GM12878 (cell line): ENCODE data around the gene STBD1. TPM values are rescaled to one million over a fixed set of nuclear protein-coding genes. Genes with fewer than 3 reads are reported as not detected.

Experiments
- ATAC-seq: fragments of 200-7000 bp; cut with Tn5 transposase; 3 replicates; pipeline ENCODE4 v1.9.1; 2020; ENCODE audit warnings: mild to moderate bottlenecking, moderate library complexity
- BruUV-seq: library from RNA; stranded (reverse); fragments of 400-500 nt; replicated peaks from 2 replicates; lab custom pipeline; 2021; lab: Mats Ljungman, UMichigan
- CTCF ChIA-PET: fragments of 300-600 bp; sonication (Branson Sonifier 250); formaldehyde crosslinking; extraction: SDS; loops from one replicate; lab custom pipeline; 2021; ENCODE audit warnings: inconsistent platforms; lab: Yijun Ruan, JAX
- POLR2A ChIA-PET: fragments of 350-600 bp; formaldehyde crosslinking; extraction: SDS; loops from one replicate; lab custom pipeline; 2021; ENCODE audit warnings: inconsistent platforms; lab: Charles Lee
- RAD21 ChIA-PET: fragments of 300-600 bp; sonication (Branson Sonifier 250); formaldehyde crosslinking; loops from one replicate; lab custom pipeline; 2023; ENCODE audit warnings: antibody characterized with exemption; ENCODE audit not compliant: unreplicated experiment; lab: Charles Lee
- SMC1A ChIA-PET: fragments of 300-600 bp; sonication (Branson Sonifier 250); formaldehyde crosslinking; loops from one replicate; lab custom pipeline; 2023; ENCODE audit not compliant: unreplicated experiment, uncharacterized antibody; lab: Charles Lee
- DNase-seq: peaks from one replicate; pipeline ENCODE4 v3.0.0-alpha.2; 2011; ENCODE audit warnings: low read depth, low spot score
- FAIRE-seq: peaks from 3 replicates; lab custom pipeline; 2011; peaks lifted over from hg19 to GRCh38; lab: Jason Lieb, UNC
- H2AFZ ChIP-seq: 2 replicates; pipeline ENCODE4 v1.6.0; 2011; ENCODE audit warnings: low read depth, low read length, control low read depth; ENCODE audit not compliant: control insufficient read depth
- H3K27ac ChIP-seq: 2 replicates; pipeline ENCODE4 v1.5.1; 2011; ENCODE audit warnings: control low read depth; ENCODE audit not compliant: control insufficient read depth, insufficient read depth
- H3K27me3 ChIP-seq, 2 experiments: replicated peaks in 1 of 2; 2 replicates each; pipeline versions ENCODE4 v1.6.0 to v1.6.1; 2011; ENCODE audit warnings: low read length in 1 of 2; ENCODE audit not compliant: control insufficient read depth in 2 of 2, insufficient read depth in 2 of 2
- H3K36me3 ChIP-seq, 2 experiments: 2 replicates each; pipeline ENCODE4 v1.5.1; 2011; ENCODE audit warnings: low read length in 1 of 2; ENCODE audit not compliant: control insufficient read depth in 2 of 2, insufficient read depth in 2 of 2
- H3K4me1 ChIP-seq: 2 replicates; pipeline ENCODE4 v1.6.1; 2011; ENCODE audit warnings: mild to moderate bottlenecking, low read length, moderate library complexity, mixed read lengths; ENCODE audit not compliant: control insufficient read depth, insufficient read depth
- H3K4me2 ChIP-seq: 2 replicates; pipeline ENCODE4 v1.6.0; 2011; ENCODE audit warnings: control low read depth; ENCODE audit not compliant: control insufficient read depth, insufficient read depth
- H3K4me3 ChIP-seq: fragments of 200-600 bp; sonication (generic); 2 replicates; pipeline ENCODE4 v1.5.1; 2016
- H3K79me2 ChIP-seq: 2 replicates; pipeline ENCODE4 v1.6.0; 2011; ENCODE audit warnings: low read length; ENCODE audit not compliant: control insufficient read depth, insufficient read depth
- H3K9ac ChIP-seq: 2 replicates; pipeline ENCODE4 v1.8.0; 2011; ENCODE audit warnings: low read length, control low read depth, mixed read lengths; ENCODE audit not compliant: control insufficient read depth, insufficient read depth
- H3K9me3 ChIP-seq: replicated peaks from 3 replicates; pipeline ENCODE4 v1.5.1; 2011; ENCODE audit warnings: mild to moderate bottlenecking, low read length; ENCODE audit not compliant: control insufficient read depth, insufficient read depth
- H4K20me1 ChIP-seq: 2 replicates; pipeline ENCODE4 v1.6.0; 2011; ENCODE audit not compliant: control insufficient read depth, insufficient read depth
- CBFB ChIP-seq: IDR thresholded peaks from 2 replicates; pipeline ENCODE4 v1.6.1; 2016; ENCODE audit warnings: antibody characterized with exemption, low read depth
- CREM ChIP-seq: IDR thresholded peaks from 2 replicates; pipeline ENCODE4 v1.6.1; 2014; ENCODE audit warnings: antibody characterized with exemption, low read depth
- ETV6 ChIP-seq, 2 experiments: fragments of 450-650 bp in 1 of 2; IDR thresholded peaks in 1 of 2; conservative IDR thresholded peaks in 1 of 2; 2 replicates each; pipeline ENCODE4 v1.6.1; 2014; ENCODE audit warnings: antibody characterized with exemption in 1 of 2, borderline replicate concordance in 1 of 2, low read depth in 1 of 2, mild to moderate bottlenecking in 1 of 2, moderate library complexity in 1 of 2
- FOXM1 ChIP-seq: IDR thresholded peaks from 2 replicates; pipeline ENCODE4 v1.6.1; 2012; ENCODE audit warnings: low read depth, mild to moderate bottlenecking, inconsistent platforms, low read length, moderate library complexity
- HDAC6 ChIP-seq: fragments of 200-600 bp; sonication (generic); IDR thresholded peaks from one replicate; pipeline ENCODE4 v1.8.0; 2017; ENCODE audit warnings: antibody characterized with exemption; ENCODE audit not compliant: unreplicated experiment
- IRF5 ChIP-seq: fragments of 450-650 bp; IDR thresholded peaks from 2 replicates; pipeline ENCODE4 v1.6.1; 2017; ENCODE audit warnings: borderline replicate concordance
- KAT2A ChIP-seq: conservative IDR thresholded peaks from 2 replicates; pipeline ENCODE4 v1.6.1; 2011; ENCODE audit warnings: low read depth, low read length; ENCODE audit not compliant: control insufficient read depth
- KDM1A ChIP-seq: fragments of 200-600 bp; sonication (generic); IDR thresholded peaks from 2 replicates; pipeline ENCODE4 v1.6.1; 2016; ENCODE audit warnings: borderline replicate concordance
- MEF2A ChIP-seq: IDR thresholded peaks from 2 replicates; pipeline ENCODE4 v1.6.1; 2011; ENCODE audit warnings: low read depth, mild to moderate bottlenecking, low read length, moderate library complexity; ENCODE audit not compliant: insufficient read depth
- NR2C2 ChIP-seq: IDR thresholded peaks from 2 replicates; pipeline ENCODE4 v1.6.1; 2011; ENCODE audit warnings: borderline replicate concordance, low read depth; ENCODE audit not compliant: control insufficient read depth, insufficient read length
- POLR2AphosphoS2 ChIP-seq: IDR thresholded peaks from 2 replicates; pipeline ENCODE4 v1.6.1; 2011; ENCODE audit warnings: low read depth, mild to moderate bottlenecking, low read length, improper control_type of control experiment, moderate library complexity
- RUNX3 ChIP-seq: IDR thresholded peaks from 2 replicates; pipeline ENCODE4 v1.6.1; 2012; ENCODE audit warnings: low read length, inconsistent platforms
- SREBF1 ChIP-seq: IDR thresholded peaks from 2 replicates; pipeline ENCODE4 v1.6.1; 2012; ENCODE audit warnings: mild to moderate bottlenecking, low read length
- SUZ12 ChIP-seq: fragments of 200-600 bp; sonication (generic); IDR thresholded peaks from one replicate; pipeline ENCODE4 v1.6.1; 2018; ENCODE audit warnings: antibody characterized with exemption, mild to moderate bottlenecking; ENCODE audit not compliant: unreplicated experiment
- ZZZ3 ChIP-seq: IDR thresholded peaks from 2 replicates; pipeline ENCODE4 v1.6.1; 2011; ENCODE audit warnings: low read depth; ENCODE audit not compliant: control insufficient read depth, insufficient read length
- WGBS: methylation state at CpG from one replicate; pipeline ENCODE4 v1.1.6; 2016; ENCODE audit warnings: low lambda C conversion rate; ENCODE audit not compliant: insufficient replicate concordance, insufficient coverage; ENCODE audit errors: missing lambda C conversion rate; 5-methylcytosine and 5-hydroxymethylcytosine counted together
- in situ Hi-C: fragments of 300-500 bp; cut with MboI; formaldehyde crosslinking; loops from 9 replicates; pipeline ENCODE4 v1.14.3; 2018; ENCODE audit warnings: mixed read lengths
- intact Hi-C: fragments of 100-400 bp; cut with micrococcal nuclease; formaldehyde crosslinking; loops from one replicate; pipeline ENCODE4 v1.14.2; 2022; ENCODE audit not compliant: unreplicated experiment
- polyA plus RNA-seq, 11 experiments: library from polyadenylated mRNA; depleted of rRNA in 4 of 11; unstranded in 6 of 11; stranded (reverse) in 5 of 11; fragments of >200 nt; fragmentation: Nextera tagmentation in 4 of 11; fragmentation: Illumina TruSeq in 1 of 11; extraction: Ambion mirVana in 4 of 11; extraction: Trizol in 1 of 11; gene quantifications; 1 replicate in 1 of 11; 2 replicates in 10 of 11; pipeline versions ENCODE4 v1.2.1 to v1.2.3, GENCODE V29; 2011 to 2016; ENCODE audit warnings: inconsistent platforms in 2 of 11, missing spikeins in 2 of 11, low read depth in 1 of 11
- total RNA-seq, 4 experiments: library from RNA; depleted of rRNA in 3 of 4; stranded (reverse); fragments of >200 nt in 3 of 4; fragmentation: Illumina TruSeq in 1 of 4; extraction: Trizol in 1 of 4; gene quantifications; 2 replicates each; pipeline versions ENCODE4 v1.2.1 to v1.2.3, GENCODE V29; 2013 to 2021
- TF ChIP-seq, protein P1 (sequence below): fragments of 450-650 bp; IDR thresholded peaks from 2 replicates; pipeline ENCODE4 v1.6.1; 2014; ENCODE audit warnings: mild to moderate bottlenecking
- TF ChIP-seq, protein P2 (sequence below): fragments of 450-650 bp; IDR thresholded peaks from 2 replicates; pipeline ENCODE4 v1.6.1; 2018; ENCODE audit warnings: mild to moderate bottlenecking, low read depth, moderate library complexity; ENCODE audit not compliant: partially characterized antibody
- TF ChIP-seq, protein P3 (sequence below): IDR thresholded peaks from 2 replicates; pipeline ENCODE4 v1.6.1; 2011; ENCODE audit warnings: low read depth, low read length, improper control_type of control experiment, borderline replicate concordance

Gene STBD1
- total and polyA plus RNA-seq, 10 of the 15 experiments (the other 5 are each of a cell fraction or from before 2014, with no cell fraction given), result 0.04 to 0.10 (median 0.05) TPM; not detected in 7

- no peaks in the 10 kb centered on the region for H3K79me2 ChIP-seq
- BruUV-seq, result no TSS peak
- ChIA-PET RAD21 (no interaction called here), SMC1A (interaction anchor here (1.2 kb wide), 1 partner anchor 12 kb away, joined by 4 read pairs; no protein-coding TSS in a partner anchor), POLR2A (no interaction called here), CTCF (no interaction called here)
- in situ Hi-C loops (no loop called here), intact Hi-C loops (no loop called here)
- no peak overlapping the region for H3K9ac ChIP-seq
- WGBS, result 5% methylated on average over 1 of the region's 1 CpG
- H3K4me1 ChIP-seq, result no peaks in the 10 kb centered on the region
- H3K4me2 ChIP-seq, result no peak overlapping the region
- no peak overlapping the region for H3K4me3 ChIP-seq
- DNase-seq, result no peak
- no peak overlapping the region for H2AFZ ChIP-seq
- ATAC-seq, result no peak
- H3K27ac ChIP-seq, result no peak overlapping the region
- no peaks in the 10 kb centered on the region for H3K36me3 ChIP-seq
- peaks cover 2 to 15% of the 10 kb centered on the region in 2 experiments for H3K27me3 ChIP-seq
- no peaks in the 10 kb centered on the region; the same call in 2 of the 3 replicates for H3K9me3 ChIP-seq
- FAIRE-seq, result no peak
- no peaks in the 10 kb centered on the region for H4K20me1 ChIP-seq
- TF ChIP-seq KAT2A (no peak), ETV6 (conservative IDR thresholded peaks at IDR 0.05 in 1 of 2, IDR thresholded peaks at IDR 0.05 in 1 of 2; ENCODE audit: borderline replicate concordance in 1 of 2, low read depth in 1 of 2) (no peak), NR2C2 (no peak), CBFB (no peak), HDAC6 (no peak), SUZ12 (no peak), MEF2A (no peak), ZZZ3 (no peak), IRF5 (no peak), CREM (no peak), RUNX3 (no peak), SREBF1 (no peak), FOXM1 (no peak), KDM1A (no peak), POLR2AphosphoS2 (no peak)
- TF ChIP-seq, protein P1, sequence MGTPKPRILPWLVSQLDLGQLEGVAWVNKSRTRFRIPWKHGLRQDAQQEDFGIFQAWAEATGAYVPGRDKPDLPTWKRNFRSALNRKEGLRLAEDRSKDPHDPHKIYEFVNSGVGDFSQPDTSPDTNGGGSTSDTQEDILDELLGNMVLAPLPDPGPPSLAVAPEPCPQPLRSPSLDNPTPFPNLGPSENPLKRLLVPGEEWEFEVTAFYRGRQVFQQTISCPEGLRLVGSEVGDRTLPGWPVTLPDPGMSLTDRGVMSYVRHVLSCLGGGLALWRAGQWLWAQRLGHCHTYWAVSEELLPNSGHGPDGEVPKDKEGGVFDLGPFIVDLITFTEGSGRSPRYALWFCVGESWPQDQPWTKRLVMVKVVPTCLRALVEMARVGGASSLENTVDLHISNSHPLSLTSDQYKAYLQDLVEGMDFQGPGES, result no peak
- TF ChIP-seq, protein P2, sequence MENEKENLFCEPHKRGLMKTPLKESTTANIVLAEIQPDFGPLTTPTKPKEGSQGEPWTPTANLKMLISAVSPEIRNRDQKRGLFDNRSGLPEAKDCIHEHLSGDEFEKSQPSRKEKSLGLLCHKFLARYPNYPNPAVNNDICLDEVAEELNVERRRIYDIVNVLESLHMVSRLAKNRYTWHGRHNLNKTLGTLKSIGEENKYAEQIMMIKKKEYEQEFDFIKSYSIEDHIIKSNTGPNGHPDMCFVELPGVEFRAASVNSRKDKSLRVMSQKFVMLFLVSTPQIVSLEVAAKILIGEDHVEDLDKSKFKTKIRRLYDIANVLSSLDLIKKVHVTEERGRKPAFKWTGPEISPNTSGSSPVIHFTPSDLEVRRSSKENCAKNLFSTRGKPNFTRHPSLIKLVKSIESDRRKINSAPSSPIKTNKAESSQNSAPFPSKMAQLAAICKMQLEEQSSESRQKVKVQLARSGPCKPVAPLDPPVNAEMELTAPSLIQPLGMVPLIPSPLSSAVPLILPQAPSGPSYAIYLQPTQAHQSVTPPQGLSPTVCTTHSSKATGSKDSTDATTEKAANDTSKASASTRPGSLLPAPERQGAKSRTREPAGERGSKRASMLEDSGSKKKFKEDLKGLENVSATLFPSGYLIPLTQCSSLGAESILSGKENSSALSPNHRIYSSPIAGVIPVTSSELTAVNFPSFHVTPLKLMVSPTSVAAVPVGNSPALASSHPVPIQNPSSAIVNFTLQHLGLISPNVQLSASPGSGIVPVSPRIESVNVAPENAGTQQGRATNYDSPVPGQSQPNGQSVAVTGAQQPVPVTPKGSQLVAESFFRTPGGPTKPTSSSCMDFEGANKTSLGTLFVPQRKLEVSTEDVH, result no peak
- TF ChIP-seq, protein P3, sequence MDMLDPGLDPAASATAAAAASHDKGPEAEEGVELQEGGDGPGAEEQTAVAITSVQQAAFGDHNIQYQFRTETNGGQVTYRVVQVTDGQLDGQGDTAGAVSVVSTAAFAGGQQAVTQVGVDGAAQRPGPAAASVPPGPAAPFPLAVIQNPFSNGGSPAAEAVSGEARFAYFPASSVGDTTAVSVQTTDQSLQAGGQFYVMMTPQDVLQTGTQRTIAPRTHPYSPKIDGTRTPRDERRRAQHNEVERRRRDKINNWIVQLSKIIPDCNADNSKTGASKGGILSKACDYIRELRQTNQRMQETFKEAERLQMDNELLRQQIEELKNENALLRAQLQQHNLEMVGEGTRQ, result no peak
Measured at GRCh38 chr4:76311896-76312331, 5.4 kb downstream of the STBD1 start.
